ENCODE data around the gene HIF1AN. TPM values are rescaled to one million over a fixed set of nuclear protein-coding genes. Genes with fewer than 3 reads are reported as not detected.

The HIF1AN gene
- total and polyA plus RNA-seq, 2 donors from 2014 or later = 10.9 to 40.6 TPM

- H3K27ac ChIP-seq (ENCODE audit: low read depth in 2 of 2, low read length in 2 of 2) = no peak overlapping the region
- no peaks in the 10 kb centered on the region for H3K9me3 ChIP-seq (ENCODE audit: control insufficient read depth in 2 of 3, insufficient read depth in 1 of 3, low read length in 3 of 3)
- no peaks in the 10 kb centered on the region for H3K4me1 ChIP-seq (ENCODE audit: control insufficient read depth in 2 of 3, insufficient read depth in 2 of 3, low read depth in 1 of 3, low read length in 3 of 3)
- FAIRE-seq (no peak), DNase-seq (no peak)
- TF ChIP-seq CTCF (IDR thresholded peaks at IDR 0.05; ENCODE audit: borderline replicate concordance, extremely low read depth, insufficient read depth) = no peak
- peaks cover 0 to 12% (median 10%) of the 10 kb centered on the region in 3 donors for H3K36me3 ChIP-seq (ENCODE audit: control insufficient read depth in 2 of 3, insufficient read depth in 3 of 3, low read length in 3 of 3)
- H3K4me3 ChIP-seq (ENCODE audit: low read length in 3 of 3) = no peak overlapping the region
- intact Hi-C loops (cut with DNase I) = no loop called here
- no peak overlapping the region for H3K9ac ChIP-seq (ENCODE audit: low read length in 3 of 3)
- no peaks in the 10 kb centered on the region for H3K27me3 ChIP-seq (ENCODE audit: control insufficient read depth, insufficient read depth, low read length)
These were observed 45.2 kb upstream of the HIF1AN start for GRCh38 chr10:100490531-100490930.

- Histone ChIP-seq H3K4me1 (ENCODE audit: control insufficient read depth in 2 of 3, insufficient read depth in 2 of 3, low read depth in 1 of 3, low read length in 3 of 3) (no peaks in the 10 kb centered on the region), H3K36me3 (ENCODE audit: control insufficient read depth in 2 of 3, insufficient read depth in 3 of 3, low read length in 3 of 3) (peaks cover 0 to 31% (median 16%) of the 10 kb centered on the region in 3 donors), H3K9me3 (ENCODE audit: control insufficient read depth in 2 of 3, insufficient read depth in 1 of 3, low read length in 3 of 3) (no peaks in the 10 kb centered on the region), H3K27ac (ENCODE audit: low read depth in 2 of 2, low read length in 2 of 2) (no peak overlapping the region), H3K27me3 (ENCODE audit: control insufficient read depth, insufficient read depth, low read length) (no peaks in the 10 kb centered on the region), H3K9ac (ENCODE audit: low read length in 3 of 3) (no peak overlapping the region), H3K4me3 (ENCODE audit: low read length in 3 of 3) (no peak overlapping the region)
- intact Hi-C loops (cut with DNase I) = no loop called here
- TF ChIP-seq CTCF (IDR thresholded peaks at IDR 0.05; ENCODE audit: borderline replicate concordance, extremely low read depth, insufficient read depth) = no peak
- DNase-seq (no peak), FAIRE-seq (no peak)
These were observed 39.2 kb upstream of the HIF1AN start for GRCh38 chr10:100496567-100496966.

- FAIRE-seq (no peak), DNase-seq (no peak)
- Histone ChIP-seq H3K27me3 (ENCODE audit: control insufficient read depth, insufficient read depth, low read length) (no peaks in the 10 kb centered on the region), H3K9me3 (ENCODE audit: control insufficient read depth in 2 of 3, insufficient read depth in 1 of 3, low read length in 3 of 3) (no peaks in the 10 kb centered on the region), H3K4me1 (ENCODE audit: control insufficient read depth in 2 of 3, insufficient read depth in 2 of 3, low read depth in 1 of 3, low read length in 3 of 3) (no peaks in the 10 kb centered on the region), H3K9ac (ENCODE audit: low read length in 3 of 3) (no peak overlapping the region), H3K27ac (ENCODE audit: low read depth in 2 of 2, low read length in 2 of 2) (no peak overlapping the region), H3K4me3 (ENCODE audit: low read length in 3 of 3) (no peak overlapping the region), H3K36me3 (ENCODE audit: control insufficient read depth in 2 of 3, insufficient read depth in 3 of 3, low read length in 3 of 3) (peaks cover 0 to 36% (median 20%) of the 10 kb centered on the region in 3 donors)
- no peak for TF ChIP-seq CTCF (IDR thresholded peaks at IDR 0.05; ENCODE audit: borderline replicate concordance, extremely low read depth, insufficient read depth)
- intact Hi-C loops (cut with DNase I) = no loop called here
These were observed 37.7 kb upstream of the HIF1AN start for GRCh38 chr10:100498059-100498458.

GRCh38 chr10:100501423-100501822 is 34.3 kb upstream of the HIF1AN start:
- DNase-seq (no peak), FAIRE-seq (no peak)
- Histone ChIP-seq H3K4me3 (ENCODE audit: low read length in 3 of 3) (no peak overlapping the region), H3K9ac (ENCODE audit: low read length in 3 of 3) (no peak overlapping the region), H3K4me1 (ENCODE audit: control insufficient read depth in 2 of 3, insufficient read depth in 2 of 3, low read depth in 1 of 3, low read length in 3 of 3) (no peaks in the 10 kb centered on the region), H3K27me3 (ENCODE audit: control insufficient read depth, insufficient read depth, low read length) (no peaks in the 10 kb centered on the region), H3K27ac (ENCODE audit: low read depth in 2 of 2, low read length in 2 of 2) (no peak overlapping the region), H3K36me3 (ENCODE audit: control insufficient read depth in 2 of 3, insufficient read depth in 3 of 3, low read length in 3 of 3) (peaks cover 0 to 37% (median 15%) of the 10 kb centered on the region in 3 donors), H3K9me3 (ENCODE audit: control insufficient read depth in 2 of 3, insufficient read depth in 1 of 3, low read length in 3 of 3) (no peaks in the 10 kb centered on the region)
- intact Hi-C loops (cut with DNase I) = no loop called here
- TF ChIP-seq CTCF (IDR thresholded peaks at IDR 0.05; ENCODE audit: borderline replicate concordance, extremely low read depth, insufficient read depth) = no peak
